Body of pancreas (tissue), 4 donors: ENCODE measurements around the gene MAB21L3.

Experiments used
- POLR2A ChIP-seq, 3 donors: fragments of 450-650 bp; IDR thresholded peaks; one replicate each; pipeline ENCODE4 v1.6.1; 2016; ENCODE audit warnings: antibody characterized with exemption in 3 of 3, mild to moderate bottlenecking in 2 of 3
- TF ChIP-seq, protein P1 (sequence below), 7 experiments: fragments of 450-650 bp in 4 of 7; fragments of 200-600 bp in 3 of 7; sonication (generic) in 3 of 7; IDR thresholded peaks; one replicate each; pipeline ENCODE4 v1.5.1; 2016 to 2019; ENCODE audit warnings: antibody characterized with exemption in 7 of 7

DNA sequence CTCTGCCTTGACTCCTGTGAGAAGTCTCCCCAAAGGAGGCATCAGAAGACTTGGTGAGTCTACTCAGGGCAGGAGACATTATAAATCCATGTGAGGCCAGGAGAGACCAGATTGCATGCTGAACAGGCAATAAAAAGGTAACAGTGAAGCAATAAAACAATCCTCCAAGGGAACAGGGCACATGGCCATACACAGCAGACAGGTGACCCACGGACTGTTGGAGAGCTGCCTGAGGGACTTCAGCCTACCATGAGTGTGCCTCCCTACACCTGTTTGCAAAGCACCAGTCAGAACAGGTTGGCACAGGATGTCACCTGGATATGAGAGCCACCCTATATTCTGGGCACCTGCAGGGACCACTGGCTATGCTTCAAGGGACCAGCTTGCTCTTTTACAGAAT, 67.6 kb downstream of the MAB21L3 start:
- TF ChIP-seq, protein P1, sequence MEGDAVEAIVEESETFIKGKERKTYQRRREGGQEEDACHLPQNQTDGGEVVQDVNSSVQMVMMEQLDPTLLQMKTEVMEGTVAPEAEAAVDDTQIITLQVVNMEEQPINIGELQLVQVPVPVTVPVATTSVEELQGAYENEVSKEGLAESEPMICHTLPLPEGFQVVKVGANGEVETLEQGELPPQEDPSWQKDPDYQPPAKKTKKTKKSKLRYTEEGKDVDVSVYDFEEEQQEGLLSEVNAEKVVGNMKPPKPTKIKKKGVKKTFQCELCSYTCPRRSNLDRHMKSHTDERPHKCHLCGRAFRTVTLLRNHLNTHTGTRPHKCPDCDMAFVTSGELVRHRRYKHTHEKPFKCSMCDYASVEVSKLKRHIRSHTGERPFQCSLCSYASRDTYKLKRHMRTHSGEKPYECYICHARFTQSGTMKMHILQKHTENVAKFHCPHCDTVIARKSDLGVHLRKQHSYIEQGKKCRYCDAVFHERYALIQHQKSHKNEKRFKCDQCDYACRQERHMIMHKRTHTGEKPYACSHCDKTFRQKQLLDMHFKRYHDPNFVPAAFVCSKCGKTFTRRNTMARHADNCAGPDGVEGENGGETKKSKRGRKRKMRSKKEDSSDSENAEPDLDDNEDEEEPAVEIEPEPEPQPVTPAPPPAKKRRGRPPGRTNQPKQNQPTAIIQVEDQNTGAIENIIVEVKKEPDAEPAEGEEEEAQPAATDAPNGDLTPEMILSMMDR (IDR thresholded peaks at IDR 0.05), result no peak
- no peak for TF ChIP-seq POLR2A (IDR thresholded peaks at IDR 0.05)
